Stimulated activated naive B cell treated with anti-CD40 and anti-IgM and Interleukin-4, amounts not matched to agents 10 μg/mL and 1 μg/mL and 100 μg/mL, for 72 hours (primary cell): ENCODE measurements around the gene EWSR1.

ENCODE experiments used
- ATAC-seq, 2 donors: fragments of 150-1000 bp; cut with Tn5 transposase; replicated peaks; 2 replicates each; pipeline ENCODE4 v1.10.0; 2021; ENCODE audit warnings: moderate library complexity in 1 of 2
- DNase-seq: peaks from one replicate; pipeline ENCODE4 v3.0.0; 2021
- H3K27ac Mint-ChIP-seq: one replicate; pipeline ENCODE4 v1.8.0; 2022; ENCODE audit warnings: mild to moderate bottlenecking, mixed read lengths
- H3K27me3 Mint-ChIP-seq, 2 donors: one replicate each; pipeline ENCODE4 v1.8.0; 2022; ENCODE audit warnings: mixed read lengths in 2 of 2
- H3K36me3 Mint-ChIP-seq, 2 donors: one replicate each; pipeline ENCODE4 v1.8.0; 2022; ENCODE audit warnings: mixed read lengths in 2 of 2, mild to moderate bottlenecking in 1 of 2
- H3K4me1 Mint-ChIP-seq, 2 donors: one replicate each; pipeline ENCODE4 v1.8.0; 2022; ENCODE audit warnings: mixed read lengths in 2 of 2, mild to moderate bottlenecking in 1 of 2
- H3K4me3 Mint-ChIP-seq, 2 donors: one replicate each; pipeline ENCODE4 v1.8.0; 2022; ENCODE audit warnings: mild to moderate bottlenecking in 2 of 2, mixed read lengths in 2 of 2, moderate library complexity in 1 of 2
- H3K9me3 Mint-ChIP-seq, 2 donors: one replicate each; pipeline ENCODE4 v1.8.0; 2022; ENCODE audit warnings: mixed read lengths in 2 of 2, mild to moderate bottlenecking in 1 of 2

The EWSR1 gene

GRCh38 chr22:29300807-29301601, 32.9 kb downstream of the EWSR1 start:
- Mint-ChIP-seq H3K27me3 (peaks cover 16 to 19% of the 10 kb centered on the region in 2 donors), H3K4me1 (peaks cover 15 to 41% of the 10 kb centered on the region in 2 donors), H3K4me3 (peak overlapping the region in 1 of 2 donors; percentile 4), H3K9me3 (no peaks in the 10 kb centered on the region), H3K36me3 (peaks cover 41 to 50% of the 10 kb centered on the region in 2 donors), H3K27ac (peak overlapping the region; percentile 25)
- ATAC-seq (peak; percentile 11 to 14), DNase-seq (no peak)

- H3K36me3 Mint-ChIP-seq = peaks cover 38 to 48% of the 10 kb centered on the region in 2 donors
- no peak for ATAC-seq
These were observed 33.8 kb downstream of the EWSR1 start for GRCh38 chr22:29301716-29302401.

GRCh38 chr22:29302402-29302680, 34.3 kb downstream of the EWSR1 start:
- Mint-ChIP-seq H3K36me3 (peaks cover 38 to 43% of the 10 kb centered on the region in 2 donors), H3K27me3 (peaks cover 22 to 28% of the 10 kb centered on the region in 2 donors), H3K9me3 (no peaks in the 10 kb centered on the region), H3K4me1 (peaks cover 20 to 49% of the 10 kb centered on the region in 2 donors), H3K4me3 (no peak overlapping the region), H3K27ac (no peak overlapping the region)
- DNase-seq (no peak), ATAC-seq (no peak)

More at GRCh38 chr22:29301716-29302401, 33.8 kb downstream of the EWSR1 start:
- peaks cover 19 to 48% of the 10 kb centered on the region in 2 donors for H3K4me1 Mint-ChIP-seq
- H3K4me3 Mint-ChIP-seq = no peak overlapping the region
- peaks cover 21 to 26% of the 10 kb centered on the region in 2 donors for H3K27me3 Mint-ChIP-seq
- no peaks in the 10 kb centered on the region for H3K9me3 Mint-ChIP-seq
- DNase-seq = no peak
- H3K27ac Mint-ChIP-seq = peak overlapping the region; percentile 25

GRCh38 chr22:29302681-29303465, 34.8 kb downstream of the EWSR1 start:
- Mint-ChIP-seq H3K9me3 (no peaks in the 10 kb centered on the region), H3K27me3 (peaks cover 27 to 34% of the 10 kb centered on the region in 2 donors), H3K4me1 (peaks cover 21 to 53% of the 10 kb centered on the region in 2 donors), H3K36me3 (peaks cover 32 to 38% of the 10 kb centered on the region in 2 donors), H3K4me3 (no peak overlapping the region), H3K27ac (no peak overlapping the region)
- ATAC-seq (no peak), DNase-seq (no peak)

- Mint-ChIP-seq H3K36me3 (peaks cover 10 to 13% of the 10 kb centered on the region in 2 donors), H3K9me3 (no peaks in the 10 kb centered on the region), H3K27ac (no peak overlapping the region), H3K27me3 (peaks cover 27 to 51% of the 10 kb centered on the region in 2 donors), H3K4me3 (peak overlapping the region; percentile 77 to 81), H3K4me1 (peaks cover 19 to 60% of the 10 kb centered on the region in 2 donors)
- no peak for DNase-seq
- peak in 1 of 2 donors; percentile 2 for ATAC-seq
These were observed 37.7 kb downstream of the EWSR1 start for GRCh38 chr22:29305836-29306174.

DNA sequence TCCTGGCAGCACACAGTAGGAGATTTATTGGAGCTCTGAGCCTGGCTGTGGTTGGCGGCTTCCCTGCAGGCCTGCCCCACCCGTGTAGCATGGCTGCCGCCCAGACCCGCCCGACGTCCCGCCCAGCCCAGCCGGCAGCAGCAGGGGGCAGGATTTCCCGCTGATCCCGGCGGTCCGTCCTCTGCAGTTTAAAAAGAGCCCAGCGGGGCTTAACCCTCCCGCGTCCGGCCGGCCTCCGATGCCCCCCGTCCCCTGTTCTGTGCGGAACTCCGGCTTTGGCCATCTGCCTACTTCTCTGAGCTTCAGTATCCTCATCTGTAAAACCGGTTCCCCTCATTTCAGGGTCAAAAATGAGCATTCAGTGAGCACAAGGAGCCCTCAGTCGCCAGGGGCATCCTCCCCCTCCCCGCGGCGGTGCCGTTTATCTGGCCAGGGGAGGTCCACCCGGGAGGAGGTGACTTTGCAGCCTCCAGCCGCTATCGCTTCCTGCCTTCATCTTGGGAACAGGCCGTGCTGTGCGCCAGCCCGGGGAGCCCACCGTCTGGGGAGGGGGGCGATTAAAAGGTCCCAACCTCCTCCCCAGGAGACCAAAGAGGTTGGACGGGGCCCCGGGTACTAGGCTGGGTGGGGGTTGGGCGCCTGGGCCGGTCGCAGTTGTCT, 38.2 kb downstream of the EWSR1 start, which contains the start of gene GAS2L1:
Gene GAS2L1 (plus strand): TSS at position 476 of the 660 bp plus-strand sequence. CDS start 1,456 bp downstream, outside the sequence.
- peak; percentile 43 to 52 for ATAC-seq
- Mint-ChIP-seq H3K4me1 (peaks cover 22 to 62% of the 10 kb centered on the region in 2 donors), H3K36me3 (peaks cover 5 to 8% of the 10 kb centered on the region in 2 donors), H3K4me3 (peak within 1 kb of the TSS; percentile 77 to 81), H3K27me3 (peaks cover 27 to 51% of the 10 kb centered on the region in 2 donors), H3K9me3 (no peaks in the 10 kb centered on the region), H3K27ac (no peak within 1 kb of the TSS)
- DNase-seq = no peak

GRCh38 chr22:29306835-29307595, 38.9 kb downstream of the EWSR1 start:
- Mint-ChIP-seq H3K27ac (no peak overlapping the region), H3K4me1 (peaks cover 22 to 60% of the 10 kb centered on the region in 2 donors), H3K4me3 (peak overlapping the region; percentile 77 to 81), H3K9me3 (no peaks in the 10 kb centered on the region), H3K36me3 (peaks cover 0 to 1% of the 10 kb centered on the region in 2 donors), H3K27me3 (peaks cover 29 to 54% of the 10 kb centered on the region in 2 donors)
- DNase-seq = no peak
- ATAC-seq = no peak

- H3K4me1 Mint-ChIP-seq = peaks cover 22 to 66% of the 10 kb centered on the region in 2 donors
- DNase-seq = no peak
- no peak overlapping the region for H3K27ac Mint-ChIP-seq
- peaks cover 36 to 60% of the 10 kb centered on the region in 2 donors for H3K27me3 Mint-ChIP-seq
- H3K4me3 Mint-ChIP-seq = peak overlapping the region; percentile 74 to 76
- H3K36me3 Mint-ChIP-seq = no peaks in the 10 kb centered on the region
- no peak for ATAC-seq
- no peaks in the 10 kb centered on the region for H3K9me3 Mint-ChIP-seq
These were observed 39.6 kb downstream of the EWSR1 start for GRCh38 chr22:29307596-29308147.

GRCh38 chr22:29308148-29308790, 40.2 kb downstream of the EWSR1 start:
- ATAC-seq (no peak), DNase-seq (no peak)
- H3K36me3 Mint-ChIP-seq = no peaks in the 10 kb centered on the region
- H3K4me1 Mint-ChIP-seq = peaks cover 25 to 70% of the 10 kb centered on the region in 2 donors
- peak overlapping the region in 1 of 2 donors; percentile 74 for H3K4me3 Mint-ChIP-seq
- H3K27ac Mint-ChIP-seq = no peak overlapping the region
- peaks cover 41 to 66% of the 10 kb centered on the region in 2 donors for H3K27me3 Mint-ChIP-seq
- H3K9me3 Mint-ChIP-seq = peaks cover 0 to 2% of the 10 kb centered on the region in 2 donors

GRCh38 chr22:29308791-29309262, 40.8 kb downstream of the EWSR1 start:
- H3K36me3 Mint-ChIP-seq = no peaks in the 10 kb centered on the region

GRCh38 chr22:29309332-29310064, 41.4 kb downstream of the EWSR1 start:
- no peak for DNase-seq
- Mint-ChIP-seq H3K27me3 (peaks cover 50 to 75% of the 10 kb centered on the region in 2 donors), H3K4me1 (peaks cover 32 to 71% of the 10 kb centered on the region in 2 donors), H3K9me3 (peaks cover 0 to 3% of the 10 kb centered on the region in 2 donors), H3K36me3 (no peaks in the 10 kb centered on the region), H3K4me3 (peak overlapping the region in 1 of 2 donors; percentile 8), H3K27ac (no peak overlapping the region)
- ATAC-seq = no peak

More at GRCh38 chr22:29308791-29309262, 40.8 kb downstream of the EWSR1 start:
- peaks cover 47 to 72% of the 10 kb centered on the region in 2 donors for H3K27me3 Mint-ChIP-seq
- H3K4me1 Mint-ChIP-seq = peaks cover 25 to 70% of the 10 kb centered on the region in 2 donors
- no peak for ATAC-seq
- no peak overlapping the region for H3K27ac Mint-ChIP-seq
- H3K4me3 Mint-ChIP-seq = no peak overlapping the region
- peaks cover 0 to 3% of the 10 kb centered on the region in 2 donors for H3K9me3 Mint-ChIP-seq
- no peak for DNase-seq
